GM23338 (cell line): ENCODE measurements around the gene TEX14.

Source experiments
- CREB1 ChIP-seq: fragments of 250-450 bp; sonication (Bioruptor Pico); IDR thresholded peaks from 2 replicates; pipeline ENCODE4 v1.5.0; 2020; ENCODE audit warnings: low read depth, mild to moderate bottlenecking, moderate library complexity
- EZH2 ChIP-seq: fragments of 200-600 bp; sonication (generic); IDR thresholded peaks from one replicate; pipeline ENCODE4 v1.8.0; 2017; ENCODE audit warnings: antibody characterized with exemption, mild to moderate bottlenecking, low read depth; ENCODE audit not compliant: unreplicated experiment
- EZH2phosphoT487 ChIP-seq: fragments of 200-600 bp; sonication (generic); IDR thresholded peaks from one replicate; pipeline ENCODE4 v1.8.1; 2018; ENCODE audit warnings: antibody characterized with exemption; ENCODE audit not compliant: unreplicated experiment
- JUNB ChIP-seq: IDR thresholded peaks from one replicate; pipeline ENCODE4 v1.6.1; 2016; ENCODE audit warnings: antibody characterized with exemption; ENCODE audit not compliant: unreplicated experiment
- POLR2AphosphoS5 ChIP-seq: IDR thresholded peaks from 2 replicates; pipeline ENCODE4 v1.6.1; 2016; ENCODE audit warnings: antibody characterized with exemption, low read depth
- STAT1 ChIP-seq: IDR thresholded peaks from one replicate; pipeline ENCODE4 v1.6.1; 2016; ENCODE audit warnings: antibody characterized with exemption; ENCODE audit not compliant: unreplicated experiment
- ZNF114 ChIP-seq: fragments of 250-450 bp; sonication (Bioruptor Pico); IDR thresholded peaks from 2 replicates; pipeline ENCODE4 v1.5.0; 2020; ENCODE audit warnings: mild to moderate bottlenecking, moderate library complexity
- TF ChIP-seq, protein P1 (sequence below): IDR thresholded peaks from one replicate; pipeline ENCODE4 v1.6.1; 2018; ENCODE audit warnings: antibody characterized with exemption; ENCODE audit not compliant: unreplicated experiment
- TF ChIP-seq, protein P2 (sequence below), 2 experiments: fragments of 200-600 bp in 1 of 2; sonication (generic) in 1 of 2; conservative IDR thresholded peaks; 2 replicates each; pipeline versions ENCODE4 v1.5.1 to v1.6.1; 2016 to 2017; ENCODE audit warnings: antibody characterized with exemption in 2 of 2, low read depth in 2 of 2, mild to moderate bottlenecking in 2 of 2, moderate library complexity in 1 of 2
- TF ChIP-seq, protein P3 (sequence below): IDR thresholded peaks from 2 replicates; pipeline ENCODE4 v1.6.1; 2016; ENCODE audit warnings: antibody characterized with exemption

DNA sequence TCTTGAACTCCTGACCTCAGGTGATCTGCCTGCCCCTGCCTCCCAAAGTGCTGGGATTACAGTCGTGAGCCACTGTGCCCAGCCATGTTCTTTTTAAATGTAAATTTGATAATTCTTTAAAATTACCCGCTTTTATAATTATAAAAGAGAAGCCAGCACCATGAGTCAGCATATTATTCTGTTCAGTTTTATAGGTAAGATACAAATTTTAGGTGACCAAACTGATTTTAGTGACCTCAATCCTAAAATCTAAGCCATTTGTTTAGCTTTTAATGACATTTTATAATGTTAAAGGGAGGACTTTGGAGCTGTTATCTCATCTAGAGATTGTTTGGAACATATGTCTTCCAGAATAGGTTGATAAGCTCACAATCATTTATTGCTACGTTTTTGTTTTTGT, 43.0 kb upstream of the TEX14 start:
- TF ChIP-seq, protein P1, sequence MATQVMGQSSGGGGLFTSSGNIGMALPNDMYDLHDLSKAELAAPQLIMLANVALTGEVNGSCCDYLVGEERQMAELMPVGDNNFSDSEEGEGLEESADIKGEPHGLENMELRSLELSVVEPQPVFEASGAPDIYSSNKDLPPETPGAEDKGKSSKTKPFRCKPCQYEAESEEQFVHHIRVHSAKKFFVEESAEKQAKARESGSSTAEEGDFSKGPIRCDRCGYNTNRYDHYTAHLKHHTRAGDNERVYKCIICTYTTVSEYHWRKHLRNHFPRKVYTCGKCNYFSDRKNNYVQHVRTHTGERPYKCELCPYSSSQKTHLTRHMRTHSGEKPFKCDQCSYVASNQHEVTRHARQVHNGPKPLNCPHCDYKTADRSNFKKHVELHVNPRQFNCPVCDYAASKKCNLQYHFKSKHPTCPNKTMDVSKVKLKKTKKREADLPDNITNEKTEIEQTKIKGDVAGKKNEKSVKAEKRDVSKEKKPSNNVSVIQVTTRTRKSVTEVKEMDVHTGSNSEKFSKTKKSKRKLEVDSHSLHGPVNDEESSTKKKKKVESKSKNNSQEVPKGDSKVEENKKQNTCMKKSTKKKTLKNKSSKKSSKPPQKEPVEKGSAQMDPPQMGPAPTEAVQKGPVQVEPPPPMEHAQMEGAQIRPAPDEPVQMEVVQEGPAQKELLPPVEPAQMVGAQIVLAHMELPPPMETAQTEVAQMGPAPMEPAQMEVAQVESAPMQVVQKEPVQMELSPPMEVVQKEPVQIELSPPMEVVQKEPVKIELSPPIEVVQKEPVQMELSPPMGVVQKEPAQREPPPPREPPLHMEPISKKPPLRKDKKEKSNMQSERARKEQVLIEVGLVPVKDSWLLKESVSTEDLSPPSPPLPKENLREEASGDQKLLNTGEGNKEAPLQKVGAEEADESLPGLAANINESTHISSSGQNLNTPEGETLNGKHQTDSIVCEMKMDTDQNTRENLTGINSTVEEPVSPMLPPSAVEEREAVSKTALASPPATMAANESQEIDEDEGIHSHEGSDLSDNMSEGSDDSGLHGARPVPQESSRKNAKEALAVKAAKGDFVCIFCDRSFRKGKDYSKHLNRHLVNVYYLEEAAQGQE, result no peak
- TF ChIP-seq, protein P2, sequence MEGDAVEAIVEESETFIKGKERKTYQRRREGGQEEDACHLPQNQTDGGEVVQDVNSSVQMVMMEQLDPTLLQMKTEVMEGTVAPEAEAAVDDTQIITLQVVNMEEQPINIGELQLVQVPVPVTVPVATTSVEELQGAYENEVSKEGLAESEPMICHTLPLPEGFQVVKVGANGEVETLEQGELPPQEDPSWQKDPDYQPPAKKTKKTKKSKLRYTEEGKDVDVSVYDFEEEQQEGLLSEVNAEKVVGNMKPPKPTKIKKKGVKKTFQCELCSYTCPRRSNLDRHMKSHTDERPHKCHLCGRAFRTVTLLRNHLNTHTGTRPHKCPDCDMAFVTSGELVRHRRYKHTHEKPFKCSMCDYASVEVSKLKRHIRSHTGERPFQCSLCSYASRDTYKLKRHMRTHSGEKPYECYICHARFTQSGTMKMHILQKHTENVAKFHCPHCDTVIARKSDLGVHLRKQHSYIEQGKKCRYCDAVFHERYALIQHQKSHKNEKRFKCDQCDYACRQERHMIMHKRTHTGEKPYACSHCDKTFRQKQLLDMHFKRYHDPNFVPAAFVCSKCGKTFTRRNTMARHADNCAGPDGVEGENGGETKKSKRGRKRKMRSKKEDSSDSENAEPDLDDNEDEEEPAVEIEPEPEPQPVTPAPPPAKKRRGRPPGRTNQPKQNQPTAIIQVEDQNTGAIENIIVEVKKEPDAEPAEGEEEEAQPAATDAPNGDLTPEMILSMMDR (conservative IDR thresholded peaks at IDR 0.05; ENCODE audit: low read depth in 2 of 2), result no peak
- no peak for TF ChIP-seq STAT1
- no peak for TF ChIP-seq EZH2
- no peak for TF ChIP-seq EZH2phosphoT487
- TF ChIP-seq, protein P3, sequence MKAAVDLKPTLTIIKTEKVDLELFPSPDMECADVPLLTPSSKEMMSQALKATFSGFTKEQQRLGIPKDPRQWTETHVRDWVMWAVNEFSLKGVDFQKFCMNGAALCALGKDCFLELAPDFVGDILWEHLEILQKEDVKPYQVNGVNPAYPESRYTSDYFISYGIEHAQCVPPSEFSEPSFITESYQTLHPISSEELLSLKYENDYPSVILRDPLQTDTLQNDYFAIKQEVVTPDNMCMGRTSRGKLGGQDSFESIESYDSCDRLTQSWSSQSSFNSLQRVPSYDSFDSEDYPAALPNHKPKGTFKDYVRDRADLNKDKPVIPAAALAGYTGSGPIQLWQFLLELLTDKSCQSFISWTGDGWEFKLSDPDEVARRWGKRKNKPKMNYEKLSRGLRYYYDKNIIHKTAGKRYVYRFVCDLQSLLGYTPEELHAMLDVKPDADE, result no peak
- TF ChIP-seq CREB1 (CRISPR knock-in tag), result no peak
- no peak for TF ChIP-seq POLR2AphosphoS5
- TF ChIP-seq ZNF114 (CRISPR knock-in tag), result no peak
- TF ChIP-seq JUNB, result no peak
